Activated CD4-positive, CD25-positive, alpha-beta regulatory T cell (primary cell): ENCODE results near the gene PPP2R2B.

Source experiments
- DNase-seq, 4 experiments: peaks; one replicate each; lab custom pipeline; 2025; lab: John Stamatoyannopoulos, UW

PPP2R2B gene

GRCh38 chr5:146548781-146549449 lies 329.6 kb downstream of the PPP2R2B start:
- no peak for DNase-seq

DNA sequence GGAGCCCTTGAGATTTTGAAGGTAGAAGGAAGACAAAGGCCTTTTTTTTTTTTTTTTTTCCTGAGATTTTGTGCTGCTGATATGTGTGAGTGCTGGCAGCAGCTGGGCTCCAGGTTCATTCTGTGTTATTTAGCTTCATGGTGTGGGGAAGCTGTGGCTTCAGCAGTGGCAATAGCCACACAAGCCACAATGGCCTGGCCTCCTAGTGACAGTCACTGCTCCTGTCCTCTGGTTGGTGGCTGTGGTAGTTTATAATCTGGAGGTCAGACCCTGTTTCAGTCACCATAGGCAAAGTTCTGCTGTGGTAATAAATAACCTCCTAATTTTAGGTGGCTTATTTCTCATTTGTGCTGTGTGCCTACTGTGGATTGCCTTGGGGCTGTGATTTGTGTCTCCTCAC lies 334.3 kb downstream of the PPP2R2B start:
- DNase-seq = no peak

- DNase-seq = peak; percentile 26 to 51 (median 36)
Measured at GRCh38 chr5:146541958-146542849, 336.4 kb downstream of the PPP2R2B start.

DNA sequence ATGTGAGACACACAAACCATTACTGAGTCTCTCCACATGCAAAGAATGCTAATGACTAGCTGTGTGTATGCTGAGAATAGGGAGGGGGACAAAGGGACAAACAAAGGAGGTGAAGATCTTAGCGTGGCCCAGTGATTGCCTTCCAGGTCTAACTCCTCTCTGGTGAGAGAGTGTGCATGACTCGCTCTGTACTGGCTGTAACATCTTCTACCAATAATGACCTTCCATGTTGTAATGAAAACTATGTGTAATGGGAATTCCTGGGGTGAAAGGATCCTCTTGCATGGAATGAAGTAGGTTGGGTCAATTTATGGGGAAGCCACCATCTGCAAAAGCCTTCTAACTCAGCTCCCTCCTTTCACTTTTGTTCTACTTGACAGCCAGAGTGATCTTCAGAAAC lies 338.1 kb downstream of the PPP2R2B start:
- DNase-seq = no peak

DNA sequence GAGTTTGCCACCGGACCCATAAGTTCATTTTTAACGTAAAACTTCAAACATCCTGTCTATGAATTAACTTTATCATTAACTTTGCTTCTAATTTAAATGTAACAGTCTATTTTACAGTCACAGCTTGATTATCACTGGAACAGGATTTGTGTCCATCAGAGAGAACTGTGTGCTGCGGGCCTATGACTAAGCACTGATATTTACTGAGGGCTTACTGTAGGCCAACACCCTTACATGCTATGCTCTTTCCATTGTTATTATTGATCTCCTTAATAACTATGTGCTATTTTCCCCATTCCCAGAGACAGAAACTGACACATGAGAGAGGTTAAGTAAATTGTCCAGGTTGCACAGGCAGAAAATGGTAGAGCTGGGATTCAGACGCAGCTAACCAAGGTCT lies 338.6 kb downstream of the PPP2R2B start:
- no peak for DNase-seq

GRCh38 chr5:146538432-146538831 lies 340.1 kb downstream of the PPP2R2B start:
- no peak for DNase-seq

- DNase-seq = no peak
Measured at GRCh38 chr5:146533882-146534281, 344.7 kb downstream of the PPP2R2B start.

DNA sequence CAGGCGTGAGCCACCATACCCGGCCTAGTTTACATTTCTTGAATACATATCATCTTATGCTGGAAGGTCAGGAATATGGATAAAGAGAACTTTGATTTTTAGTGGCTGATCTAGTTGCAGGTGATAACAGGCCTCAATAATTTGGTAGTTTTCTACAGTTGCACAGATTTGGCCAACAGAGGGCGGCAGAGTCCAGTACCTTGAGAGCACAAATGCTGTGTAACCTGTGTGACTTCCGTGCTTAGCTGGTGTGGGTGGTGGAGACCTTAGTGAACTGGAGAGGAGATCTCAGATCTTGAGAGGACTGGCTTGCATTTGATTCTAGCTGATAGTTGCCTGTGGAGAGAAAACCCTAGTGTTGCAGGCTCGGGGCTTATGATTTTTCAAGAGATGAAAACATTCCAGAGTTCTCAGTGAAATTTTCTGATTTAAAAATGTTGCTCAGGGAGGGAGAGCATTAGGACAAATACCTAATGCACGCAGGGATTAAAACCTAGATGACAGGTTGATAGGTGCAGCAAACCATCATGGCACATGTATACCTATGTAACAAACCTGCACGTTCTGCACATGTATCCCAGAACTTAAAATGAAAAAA lies 345.2 kb downstream of the PPP2R2B start:
- DNase-seq = peak; percentile 34 to 63 (median 40)
